Kidney epithelial cell (primary cell): ENCODE results near the gene BRF1. TPM values are rescaled to one million over a fixed set of nuclear protein-coding genes. Genes with fewer than 3 reads are reported as not detected.
A peak's percentile ranks its signal among the peaks of the same experiment; 100 is the strongest.

Source experiments
- DNase-seq: peaks from one replicate; pipeline ENCODE4 v3.0.0-alpha.2; 2010; ENCODE audit warnings: low read depth
- H3K27me3 ChIP-seq: 2 replicates; pipeline ENCODE4 v1.6.0; 2011; ENCODE audit warnings: low read length; ENCODE audit not compliant: control insufficient read depth, insufficient read depth
- H3K36me3 ChIP-seq: 2 replicates; pipeline ENCODE4 v1.5.1; 2011; ENCODE audit warnings: low read length; ENCODE audit not compliant: control insufficient read depth, insufficient read depth
- H3K4me3 ChIP-seq: 2 replicates; pipeline ENCODE4 v1.5.1; 2011; ENCODE audit warnings: low read depth, mild to moderate bottlenecking, control low read depth, low read length
- total RNA-seq: library from RNA; depleted of rRNA; stranded (reverse); fragments of >200 nt; gene quantifications from 2 replicates; pipeline ENCODE4 v1.2.3, GENCODE V29; 2015
- TF ChIP-seq, protein P1 (sequence below): IDR thresholded peaks from 2 replicates; pipeline ENCODE4 v1.5.1; 2011; ENCODE audit warnings: mild to moderate bottlenecking, moderate library complexity, low read length, control low read depth, inconsistent platforms; ENCODE audit not compliant: insufficient read depth, poor library complexity, severe bottlenecking

BRF1 gene
- total RNA-seq, 1 donor from 2014 or later = 48.4 TPM

DNA sequence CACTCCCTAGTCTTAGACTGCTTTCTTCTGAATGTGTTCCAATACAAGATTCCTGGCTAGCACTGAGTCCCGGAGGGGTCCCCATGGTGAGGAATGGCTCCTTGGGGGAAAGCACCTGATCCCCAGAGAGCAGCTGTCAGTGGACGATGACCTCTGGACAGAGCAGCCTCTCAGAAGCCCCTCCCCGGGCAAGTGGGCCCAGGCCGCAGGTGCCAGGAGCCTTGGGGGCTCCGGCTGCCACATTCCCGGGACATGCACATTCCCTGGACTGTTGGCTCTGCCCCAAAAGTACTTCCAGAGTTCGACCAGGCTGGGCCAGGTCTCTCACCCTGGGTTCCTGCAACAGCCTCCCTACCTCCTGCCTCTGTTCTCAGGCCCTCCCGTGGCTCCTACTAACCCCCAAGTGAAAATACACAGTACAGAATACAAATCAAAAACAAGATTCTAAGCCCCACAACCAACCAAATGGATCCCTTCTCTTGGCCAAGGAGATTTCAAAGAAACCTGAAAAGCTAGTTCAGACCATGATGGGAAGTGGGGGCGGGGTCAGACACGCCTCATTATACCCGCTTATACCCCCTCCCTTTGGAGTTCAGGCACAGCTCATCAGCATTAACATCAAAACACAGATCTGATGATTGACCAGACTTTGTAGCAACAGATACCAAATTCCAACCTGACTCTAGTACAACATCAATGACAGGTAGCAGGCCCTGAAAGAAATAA is 75.8 kb downstream of the BRF1 start:
- no peak overlapping the region for H3K4me3 ChIP-seq
- no peaks in the 10 kb centered on the region for H3K27me3 ChIP-seq
- H3K36me3 ChIP-seq = no peaks in the 10 kb centered on the region
- TF ChIP-seq, protein P1, sequence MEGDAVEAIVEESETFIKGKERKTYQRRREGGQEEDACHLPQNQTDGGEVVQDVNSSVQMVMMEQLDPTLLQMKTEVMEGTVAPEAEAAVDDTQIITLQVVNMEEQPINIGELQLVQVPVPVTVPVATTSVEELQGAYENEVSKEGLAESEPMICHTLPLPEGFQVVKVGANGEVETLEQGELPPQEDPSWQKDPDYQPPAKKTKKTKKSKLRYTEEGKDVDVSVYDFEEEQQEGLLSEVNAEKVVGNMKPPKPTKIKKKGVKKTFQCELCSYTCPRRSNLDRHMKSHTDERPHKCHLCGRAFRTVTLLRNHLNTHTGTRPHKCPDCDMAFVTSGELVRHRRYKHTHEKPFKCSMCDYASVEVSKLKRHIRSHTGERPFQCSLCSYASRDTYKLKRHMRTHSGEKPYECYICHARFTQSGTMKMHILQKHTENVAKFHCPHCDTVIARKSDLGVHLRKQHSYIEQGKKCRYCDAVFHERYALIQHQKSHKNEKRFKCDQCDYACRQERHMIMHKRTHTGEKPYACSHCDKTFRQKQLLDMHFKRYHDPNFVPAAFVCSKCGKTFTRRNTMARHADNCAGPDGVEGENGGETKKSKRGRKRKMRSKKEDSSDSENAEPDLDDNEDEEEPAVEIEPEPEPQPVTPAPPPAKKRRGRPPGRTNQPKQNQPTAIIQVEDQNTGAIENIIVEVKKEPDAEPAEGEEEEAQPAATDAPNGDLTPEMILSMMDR = no peak
- DNase-seq = no peak

DNA sequence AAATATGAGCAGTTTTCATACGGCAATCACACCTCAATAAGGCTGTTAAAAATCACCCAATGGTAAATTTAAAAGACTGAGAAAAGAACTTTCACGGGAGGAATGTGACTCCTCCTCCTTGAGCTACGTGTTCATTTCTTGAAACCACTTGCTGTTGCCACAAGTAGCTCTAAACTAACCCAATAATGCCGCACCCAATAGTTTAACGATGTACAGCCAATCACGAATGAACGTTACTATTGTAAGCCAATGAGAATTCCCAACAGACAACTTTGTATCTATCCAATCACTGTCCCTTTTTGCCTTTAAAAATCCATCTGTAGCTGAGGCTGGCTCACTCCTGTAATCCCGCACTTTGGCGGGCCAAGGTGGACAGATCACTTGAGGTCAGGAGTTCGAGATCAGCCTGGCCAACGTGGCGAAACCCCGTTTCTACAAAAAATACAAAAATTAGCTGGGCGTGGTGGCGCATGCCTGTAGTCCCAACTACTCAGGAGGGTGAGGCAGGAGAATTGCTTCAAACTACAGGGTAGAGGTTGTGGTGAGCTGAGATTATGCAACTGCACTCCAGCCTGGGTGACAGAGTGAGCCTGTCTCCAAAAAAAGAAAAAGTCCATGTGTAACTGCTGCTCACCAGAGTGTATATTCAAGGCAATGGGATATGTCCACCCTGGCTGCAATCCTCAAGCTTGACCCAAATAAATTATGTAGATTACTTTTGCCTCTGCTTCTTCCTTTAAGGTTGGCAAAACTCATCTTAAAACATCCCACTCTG is 76.8 kb downstream of the BRF1 start:
- Histone ChIP-seq H3K4me3 (no peak overlapping the region), H3K36me3 (no peaks in the 10 kb centered on the region)
- DNase-seq = no peak

DNA sequence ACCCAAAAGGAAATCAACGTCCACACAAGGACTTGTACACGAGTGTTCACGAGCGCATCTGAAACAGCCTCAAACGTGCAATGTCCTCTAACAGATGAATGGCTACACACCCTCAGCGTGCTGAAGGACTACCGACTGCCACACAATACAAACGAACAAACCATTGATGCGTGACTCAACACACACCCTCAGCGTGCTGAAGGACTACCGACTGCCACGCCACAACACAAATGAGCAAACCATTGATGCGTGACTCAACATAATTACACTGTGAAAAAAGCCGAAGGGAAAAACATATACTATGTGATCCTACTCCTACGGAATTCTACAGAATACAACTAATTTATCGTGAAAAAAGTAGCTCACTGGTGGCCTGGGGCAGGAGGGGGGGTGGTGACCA is 77.5 kb downstream of the BRF1 start:
- H3K36me3 ChIP-seq = no peaks in the 10 kb centered on the region
- DNase-seq = peak; percentile 52
- H3K4me3 ChIP-seq = no peak overlapping the region
- no peaks in the 10 kb centered on the region for H3K27me3 ChIP-seq
- TF ChIP-seq, protein P1 = no peak

More for the DNA sequence above, 76.8 kb downstream of the BRF1 start:
- H3K27me3 ChIP-seq = no peaks in the 10 kb centered on the region
- TF ChIP-seq, protein P1 = no peak

DNA sequence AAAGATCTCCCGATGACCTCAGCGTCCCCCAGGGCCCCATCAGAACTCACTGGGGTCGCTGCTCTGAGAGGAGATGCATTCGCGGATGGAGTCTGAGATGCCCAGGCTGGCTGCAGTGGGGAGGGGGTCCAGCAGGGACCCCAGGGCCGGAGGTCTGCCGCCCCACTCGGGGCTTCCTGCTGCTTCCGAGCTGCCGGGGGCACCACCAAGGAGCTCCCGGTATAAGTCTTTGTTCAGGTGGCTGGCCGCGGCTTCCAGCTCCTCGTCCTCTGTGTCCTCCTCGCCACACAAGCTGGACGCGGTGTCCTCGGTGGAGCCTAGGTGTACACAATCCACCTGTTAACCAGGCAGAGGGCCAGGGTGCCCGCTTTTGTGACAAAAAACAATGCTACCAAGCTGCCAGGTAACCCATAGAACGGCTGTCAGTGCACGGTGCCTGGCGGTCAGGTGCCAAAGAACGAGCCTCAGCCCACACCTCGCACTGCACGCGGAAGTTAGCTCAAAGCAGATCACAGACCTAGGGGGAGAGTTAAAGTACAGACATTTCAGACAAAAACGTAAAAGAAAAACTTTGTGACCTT is 79.1 kb downstream of the BRF1 start:
- TF ChIP-seq, protein P1 = no peak

DNA sequence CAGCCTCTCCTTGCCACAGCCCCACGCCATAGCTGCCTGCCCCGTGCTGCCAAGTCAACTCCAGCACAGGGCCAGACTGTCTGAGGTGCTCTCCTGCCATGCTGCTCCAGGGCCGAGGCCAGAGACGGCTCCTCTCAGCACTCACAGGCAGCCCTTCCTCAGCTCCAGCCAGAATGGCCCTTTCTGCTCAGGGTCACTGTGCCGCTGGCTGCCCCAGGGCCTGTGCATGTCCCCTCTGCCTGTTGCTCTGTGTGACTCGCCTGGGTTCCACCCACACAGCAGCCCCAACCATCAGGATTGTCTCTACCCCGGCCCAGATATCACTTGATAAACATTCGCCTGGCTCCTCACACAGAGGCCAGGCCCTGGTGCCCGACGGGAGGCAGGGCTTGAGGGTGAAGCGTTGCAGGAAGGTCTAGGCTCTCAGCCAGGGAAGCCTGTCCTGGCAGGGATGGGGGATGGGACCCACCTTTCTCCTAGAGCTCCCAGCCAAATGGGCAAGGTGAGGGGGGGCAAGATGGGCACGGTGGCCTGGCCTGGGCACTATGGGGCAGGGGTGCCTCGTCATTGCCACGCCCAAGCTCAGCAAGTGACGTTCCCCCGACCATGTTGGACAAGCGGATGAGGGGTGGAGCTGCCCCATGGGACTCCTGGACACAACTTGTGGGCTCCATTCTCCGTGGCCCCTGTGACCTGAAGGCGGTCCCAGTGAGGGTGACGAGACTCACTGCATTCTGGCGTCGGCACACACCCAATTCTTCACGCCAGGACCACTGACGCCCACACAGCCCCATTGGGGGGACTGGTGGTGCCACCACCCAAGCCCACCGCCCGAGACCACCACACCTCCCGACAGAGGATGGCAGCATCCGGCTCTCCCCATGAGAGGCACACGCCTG is 79.9 kb downstream of the BRF1 start:
- DNase-seq = no peak
- TF ChIP-seq, protein P1 = no peak
- H3K36me3 ChIP-seq = no peaks in the 10 kb centered on the region

More for the DNA sequence above, 79.1 kb downstream of the BRF1 start:
- no peaks in the 10 kb centered on the region for H3K27me3 ChIP-seq
- H3K36me3 ChIP-seq = no peaks in the 10 kb centered on the region
- DNase-seq = no peak
- no peak overlapping the region for H3K4me3 ChIP-seq

More for the DNA sequence above, 79.9 kb downstream of the BRF1 start:
- no peaks in the 10 kb centered on the region for H3K27me3 ChIP-seq
- H3K4me3 ChIP-seq = no peak overlapping the region
